ENCODE data around the gene SYK. TPM values are rescaled to one million over a fixed set of nuclear protein-coding genes. Genes with fewer than 3 reads are reported as not detected.

The SYK gene
- polyA plus RNA-seq, 3 donors: 5.4 to 7.4 (median 6.1) TPM

GRCh38 chr9:90907790-90908189 lies 106.2 kb downstream of the SYK start:
- H3K27ac ChIP-seq (ENCODE audit: low read depth, low read length): no peak overlapping the region
- 86 to 94% (median 87%) methylated on average over 4 of the region's 4 CpGs for WGBS, 3 donors

- H3K27ac ChIP-seq (ENCODE audit: low read depth, low read length): no peak overlapping the region
- WGBS, 3 donors: 90 to 93% (median 92%) methylated on average over 4 of the region's 4 CpGs
Observed at GRCh38 chr9:90909225-90909624, 107.6 kb downstream of the SYK start.

- WGBS, 3 donors: 91 to 94% (median 94%) methylated on average over 3 of the region's 3 CpGs
Observed at GRCh38 chr9:90909747-90910283, 108.2 kb downstream of the SYK start.

GRCh38 chr9:90914196-90914595 lies 112.6 kb downstream of the SYK start:
- WGBS, 3 donors: 88 to 94% (median 90%) methylated on average over 14 of the region's 14 CpGs

More at GRCh38 chr9:90909747-90910283, 108.2 kb downstream of the SYK start:
- H3K27ac ChIP-seq (ENCODE audit: low read depth, low read length): no peak overlapping the region

GRCh38 chr9:90914868-90915483 lies 113.4 kb downstream of the SYK start:
- 12 to 19% (median 14%) methylated on average over 7 of the region's 7 CpGs for whole genome bisulfite sequencing, 3 donors

More at GRCh38 chr9:90914196-90914595, 112.6 kb downstream of the SYK start:
- H3K27ac ChIP-seq (ENCODE audit: low read depth, low read length): no peak overlapping the region

GRCh38 chr9:90915693-90916092 lies 114.1 kb downstream of the SYK start:
- H3K27ac ChIP-seq (ENCODE audit: low read depth, low read length): no peak overlapping the region
- 73 to 83% (median 77%) methylated on average over 6 of the region's 6 CpGs for WGBS, 3 donors

More at GRCh38 chr9:90914868-90915483, 113.4 kb downstream of the SYK start:
- no peak overlapping the region for H3K27ac ChIP-seq (ENCODE audit: low read depth, low read length)

- 90 to 95% (median 91%) methylated on average over 11 of the region's 11 CpGs for WGBS, 3 donors
- H3K27ac ChIP-seq (ENCODE audit: low read depth, low read length): no peak overlapping the region
Observed at GRCh38 chr9:90916147-90916734, 114.6 kb downstream of the SYK start.

- H3K27ac ChIP-seq (ENCODE audit: low read depth, low read length): no peak overlapping the region
- WGBS, 3 donors: 57 to 75% (median 73%) methylated on average over 10 of the region's 10 CpGs
Observed at GRCh38 chr9:90919883-90920282, 118.3 kb downstream of the SYK start.

- WGBS, 3 donors: 45 to 50% (median 47%) methylated on average over 8 of the region's 8 CpGs
- no peak overlapping the region for H3K27ac ChIP-seq (ENCODE audit: low read depth, low read length)
Observed at GRCh38 chr9:90921104-90921503, 119.5 kb downstream of the SYK start.

GRCh38 chr9:90921969-90922368 lies 120.3 kb downstream of the SYK start:
- 86 to 92% (median 87%) methylated on average over 7 of the region's 7 CpGs for WGBS, 3 donors
- no peak overlapping the region for H3K27ac ChIP-seq (ENCODE audit: low read depth, low read length)

GRCh38 chr9:90925581-90926257 lies 124.1 kb downstream of the SYK start:
- 61 to 70% (median 70%) methylated on average over 2 of the region's 2 CpGs for WGBS, 3 donors
- no peak overlapping the region for H3K27ac ChIP-seq (ENCODE audit: low read depth, low read length)

- WGBS, 3 donors: 43 to 71% (median 56%) methylated on average over 3 of the region's 3 CpGs
- H3K27ac ChIP-seq (ENCODE audit: low read depth, low read length): no peak overlapping the region
Observed at GRCh38 chr9:90926936-90927335, 125.3 kb downstream of the SYK start.

GRCh38 chr9:90927496-90927895 lies 125.9 kb downstream of the SYK start:
- 81 to 85% (median 84%) methylated on average over 6 of the region's 6 CpGs for WGBS, 3 donors
- H3K27ac ChIP-seq (ENCODE audit: low read depth, low read length): no peak overlapping the region

GRCh38 chr9:90929626-90930025 lies 128.0 kb downstream of the SYK start:
- no peak overlapping the region for H3K27ac ChIP-seq (ENCODE audit: low read depth, low read length)
- 95 to 96% (median 95%) methylated on average over 4 of the region's 4 CpGs for WGBS, 3 donors

- no peak overlapping the region for H3K27ac ChIP-seq (ENCODE audit: low read depth, low read length)
- WGBS, 3 donors: 70 to 95% (median 89%) methylated on average over 3 of the region's 3 CpGs
Observed at GRCh38 chr9:90933468-90933867, 131.8 kb downstream of the SYK start.

GRCh38 chr9:90939351-90939750 lies 137.7 kb downstream of the SYK start:
- H3K27ac ChIP-seq (ENCODE audit: low read depth, low read length): no peak overlapping the region
- whole genome bisulfite sequencing, 3 donors: 73 to 88% (median 80%) methylated on average over 3 of the region's 3 CpGs

GRCh38 chr9:90940280-90940679 lies 138.7 kb downstream of the SYK start:
- H3K27ac ChIP-seq (ENCODE audit: low read depth, low read length): no peak overlapping the region
- 50 to 81% (median 77%) methylated on average over 1 of the region's 1 CpG for whole genome bisulfite sequencing, 3 donors

- H3K27ac ChIP-seq (ENCODE audit: low read depth, low read length): no peak overlapping the region
- WGBS, 3 donors: 84 to 91% (median 84%) methylated on average over 5 of the region's 5 CpGs
Observed at GRCh38 chr9:90941661-90942060, 140.0 kb downstream of the SYK start.

GRCh38 chr9:90942555-90942954 lies 140.9 kb downstream of the SYK start:
- 62 to 72% (median 71%) methylated on average over 7 of the region's 7 CpGs for WGBS, 3 donors
- H3K27ac ChIP-seq (ENCODE audit: low read depth, low read length): no peak overlapping the region

All from adipose tissue (tissue), 3 donors.